HG03159 (cell line): Measurements from ENCODE around the gene KRT79.
"Not testable (repeated sequence)": the region's sequence is repeated elsewhere in the genome, so short reads cannot be mapped to it uniquely, and the experiment has no call there.

ENCODE experiments used
- ATAC-seq: cut with Tn5 transposase; IDR thresholded peaks from one replicate; pipeline ENCODE4 v1.9.1; 2021; ENCODE audit warnings: mild to moderate bottlenecking, moderate library complexity; ENCODE audit not compliant: unreplicated experiment

The KRT79 gene

GRCh38 chr12:52807544-52808470 is 26.3 kb downstream of the KRT79 start:
- no peak for ATAC-seq

DNA sequence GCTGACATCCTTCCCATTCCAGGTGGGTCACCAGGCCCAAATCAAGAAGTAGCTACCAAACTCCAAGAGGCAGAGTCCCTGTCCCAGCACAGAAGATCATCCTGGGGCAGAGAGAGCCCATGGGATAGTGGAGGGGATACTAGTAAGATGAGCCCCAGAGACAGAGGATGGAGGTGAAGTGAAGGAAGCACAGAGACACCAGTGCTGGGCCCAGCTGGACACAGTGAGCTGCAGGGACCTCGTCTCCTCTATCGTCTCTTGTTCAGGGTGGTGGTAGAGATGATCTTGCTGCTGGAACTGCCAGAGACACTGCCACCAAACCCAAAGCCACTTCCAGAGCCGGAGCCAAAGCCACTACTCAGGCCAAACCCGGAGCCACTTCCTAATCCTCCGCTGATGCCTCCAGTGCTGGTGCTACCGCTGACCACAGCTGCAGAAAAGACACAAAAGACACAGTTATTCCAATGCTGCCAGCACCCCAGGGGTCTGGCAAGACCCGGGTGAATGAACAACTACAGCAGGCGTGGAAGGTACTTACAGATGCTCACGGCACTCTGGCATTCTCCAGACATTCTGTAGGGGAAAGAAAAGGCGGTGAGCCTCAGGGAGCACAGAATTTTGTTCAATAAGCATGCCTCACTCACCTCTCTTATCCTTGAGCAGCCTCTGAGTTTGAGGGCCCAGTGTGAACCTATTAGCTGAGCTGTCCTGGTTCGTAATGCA is 27.1 kb downstream of the KRT79 start:
- no peak for ATAC-seq

DNA sequence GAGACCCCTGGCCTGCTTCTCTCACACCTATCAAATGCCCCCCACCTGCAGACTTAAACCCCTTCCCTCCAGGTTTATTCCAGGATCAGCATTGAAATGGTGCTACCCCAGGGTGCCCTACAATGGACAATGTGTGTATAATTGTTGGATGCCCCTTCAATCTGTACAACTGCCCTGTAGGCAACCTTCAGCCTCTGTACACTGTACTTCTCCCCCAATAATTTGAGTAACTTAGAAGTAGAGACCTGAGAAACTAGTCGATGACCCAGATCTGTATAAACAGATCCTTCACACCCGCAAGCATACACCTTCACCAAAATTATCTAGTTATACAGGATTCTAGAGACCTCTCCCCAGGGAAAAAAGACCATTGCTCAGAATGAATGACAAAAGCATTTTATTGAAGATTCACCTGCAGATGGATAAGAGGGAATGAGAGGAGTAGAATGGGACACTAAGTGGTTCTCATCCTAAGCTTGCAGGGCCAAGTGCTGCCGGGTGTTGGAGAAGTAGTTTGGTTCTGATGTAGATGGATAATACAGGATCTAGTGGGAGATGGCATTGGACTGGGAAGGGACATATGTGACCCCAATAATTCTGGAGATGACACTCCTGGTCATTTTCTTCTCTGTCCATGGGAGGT is 27.8 kb downstream of the KRT79 start:
- no peak for ATAC-seq

DNA sequence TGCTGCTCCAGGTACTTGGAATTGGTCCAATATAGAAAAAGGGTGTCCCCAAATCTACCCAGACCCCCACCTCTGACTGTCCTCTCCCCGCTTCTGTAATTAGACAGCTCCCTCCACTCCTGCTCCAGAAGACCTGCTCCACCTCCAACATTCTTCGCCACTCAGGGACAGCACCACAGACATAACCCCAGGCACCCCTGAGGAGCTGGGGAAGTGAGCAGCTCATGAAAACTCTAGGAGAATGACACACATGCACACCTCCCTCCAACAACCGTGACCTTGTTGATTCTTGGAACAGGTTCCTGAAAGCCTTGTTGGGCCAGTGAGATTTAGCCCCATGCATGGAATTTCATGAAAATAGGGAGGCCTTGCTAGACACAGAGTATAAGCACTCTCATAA is 28.4 kb downstream of the KRT79 start:
- no peak for ATAC-seq

- no peak for ATAC-seq
Measured at GRCh38 chr12:52805000-52805399, 29.1 kb downstream of the KRT79 start.

DNA sequence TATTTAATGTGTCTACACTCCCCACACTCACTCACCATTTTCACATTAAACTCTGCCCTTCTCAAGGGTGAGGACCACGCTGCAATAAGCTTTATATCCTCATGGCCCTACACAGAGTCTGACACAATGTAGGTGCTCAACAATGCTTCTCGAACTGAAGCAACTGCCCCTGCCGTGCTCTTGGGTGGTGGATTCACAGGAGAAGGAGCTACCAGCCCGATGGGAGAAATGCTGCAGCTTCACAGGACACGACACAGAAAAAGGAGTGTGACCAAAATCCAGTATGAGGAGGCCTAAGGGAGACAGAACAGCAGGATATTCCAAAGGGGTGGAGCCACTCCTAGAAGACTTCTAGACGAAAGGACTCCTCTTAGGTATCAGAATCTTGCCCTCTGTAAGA is 31.7 kb downstream of the KRT79 start:
- ATAC-seq: no peak

- no peak for ATAC-seq
Measured at GRCh38 chr12:52801773-52802172, 32.3 kb downstream of the KRT79 start.

DNA sequence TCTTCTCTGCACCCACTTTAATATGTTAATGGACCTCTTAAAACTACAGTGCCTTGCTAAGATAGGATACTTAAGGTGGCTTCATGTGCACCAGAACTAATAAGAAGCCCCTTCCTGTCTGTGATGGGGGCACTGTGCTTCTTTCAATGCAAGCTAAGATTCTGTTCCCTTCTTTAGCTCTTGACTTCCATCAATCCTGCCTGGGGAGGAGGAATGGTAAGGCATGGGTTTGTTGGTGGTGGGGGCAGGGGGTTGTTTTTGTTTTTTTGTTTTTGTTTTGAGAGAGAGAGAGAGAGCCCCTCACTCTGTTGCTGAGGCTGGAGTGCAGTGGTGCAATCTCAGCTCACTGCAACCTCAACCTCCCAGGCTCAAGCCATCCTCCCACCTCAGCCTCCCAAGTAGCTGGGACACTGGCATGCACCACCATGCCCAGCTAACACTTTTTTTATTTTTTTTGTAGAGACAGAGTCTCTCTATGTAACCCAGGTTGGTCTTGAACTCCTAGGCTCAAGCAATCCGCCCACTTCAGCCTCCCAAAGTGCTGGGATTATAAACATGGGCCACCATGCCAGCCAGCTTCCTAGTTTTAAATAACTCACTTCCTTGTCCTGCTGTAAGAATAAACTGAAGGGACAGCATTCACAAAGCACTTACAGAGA is 33.7 kb downstream of the KRT79 start:
- ATAC-seq: no peak

GRCh38 chr12:52799505-52800211 is 34.5 kb downstream of the KRT79 start:
- ATAC-seq: no peak

GRCh38 chr12:52798671-52799504 is 35.2 kb downstream of the KRT79 start:
- ATAC-seq: no peak

DNA sequence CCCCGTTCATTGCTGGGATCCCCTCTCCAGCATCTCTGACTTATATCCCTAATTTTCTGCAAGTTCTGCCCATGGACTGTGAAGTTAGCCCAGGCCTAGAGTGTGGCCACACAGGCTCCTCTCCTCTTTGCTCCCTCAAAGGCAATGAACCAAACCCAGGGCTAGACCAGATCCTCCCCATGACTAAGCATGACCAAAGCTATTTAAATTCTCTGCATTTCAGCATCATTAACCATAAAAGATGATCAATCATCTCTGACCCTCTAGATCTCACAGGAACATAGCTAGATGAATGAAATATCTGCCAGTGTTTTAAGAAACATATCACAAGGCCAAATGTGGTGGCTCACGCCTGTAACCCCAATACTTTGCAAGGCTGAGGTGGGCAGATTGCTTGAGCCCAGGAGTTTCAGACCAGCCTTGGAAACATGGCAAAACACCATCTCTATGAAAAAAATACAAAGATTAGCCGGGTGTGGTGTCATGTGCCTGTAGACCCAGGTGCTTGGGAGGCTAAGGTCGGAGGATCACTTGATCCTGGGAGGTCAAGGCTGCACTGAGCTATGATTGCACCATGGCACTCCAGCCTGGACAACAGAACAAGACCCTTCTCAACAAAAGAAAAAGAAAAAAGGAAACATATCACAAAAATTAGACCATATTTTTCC is 36.0 kb downstream of the KRT79 start:
- ATAC-seq: no peak

DNA sequence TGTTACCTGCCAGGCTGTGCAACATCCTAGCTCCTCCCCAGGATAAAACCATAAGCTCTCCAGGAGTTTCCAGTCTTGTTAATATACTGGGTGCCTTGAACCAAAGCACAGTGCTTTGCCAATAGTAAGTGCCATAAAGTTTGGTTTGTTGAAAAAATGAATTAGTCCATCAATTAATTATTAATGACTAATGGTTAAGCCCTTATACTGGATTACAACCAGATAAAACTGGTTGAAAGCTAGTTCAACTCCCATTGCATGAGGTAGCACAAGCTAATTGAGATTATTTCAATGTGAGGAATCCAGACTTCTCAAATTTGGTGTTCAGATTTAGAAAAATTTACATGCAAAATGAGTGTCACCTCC is 36.6 kb downstream of the KRT79 start:
- ATAC-seq: no peak

DNA sequence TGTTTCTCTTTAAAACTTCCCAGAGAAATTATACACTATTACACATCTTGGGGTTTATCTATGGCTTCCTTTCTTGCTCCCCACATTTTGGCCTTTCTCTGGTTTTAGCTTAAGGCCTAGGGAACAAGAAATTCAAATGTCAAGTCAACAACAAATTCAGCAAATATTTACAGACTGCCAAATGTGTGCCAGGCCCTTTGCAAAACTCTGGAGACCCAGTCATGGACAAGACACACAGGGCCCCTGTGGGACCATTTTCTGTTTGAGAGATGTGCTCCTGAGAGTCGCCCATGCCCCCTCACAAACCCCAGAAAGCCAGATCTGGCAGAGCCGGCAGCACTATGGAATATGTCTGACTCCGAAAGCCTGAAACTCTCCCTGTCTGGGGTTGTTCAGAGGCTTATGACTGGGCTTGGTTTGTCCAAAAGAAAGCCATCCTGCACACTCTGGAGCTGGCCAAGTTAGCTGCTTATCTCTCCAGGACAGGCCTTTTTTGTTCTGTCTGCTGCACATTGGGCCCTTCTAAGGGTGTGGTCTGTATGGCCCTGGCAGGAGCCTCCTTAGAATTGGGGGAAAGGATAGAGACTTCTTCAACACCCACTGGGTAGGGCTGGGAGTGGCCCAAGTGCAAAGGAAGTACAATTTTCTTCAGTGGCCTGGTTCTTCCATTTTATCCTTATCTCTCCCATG is 37.1 kb downstream of the KRT79 start:
- no peak for ATAC-seq

DNA sequence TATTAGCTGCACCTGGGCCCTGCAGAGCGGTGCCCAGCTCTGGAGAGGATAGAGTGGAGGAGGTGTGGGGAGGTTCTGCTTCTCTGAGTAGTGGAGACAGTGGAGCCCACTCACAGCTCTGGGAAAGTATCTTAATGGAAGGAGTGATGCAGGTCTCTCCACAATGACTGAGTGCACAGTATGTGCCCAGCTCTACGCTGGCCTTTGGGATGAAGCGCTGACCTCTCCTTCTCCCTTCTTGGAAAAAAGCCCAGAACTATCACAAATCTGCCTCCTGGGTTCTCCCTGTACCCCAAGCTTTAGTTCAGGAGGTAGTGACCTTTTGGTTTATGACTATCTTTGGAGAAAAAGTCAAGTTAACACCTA is 37.7 kb downstream of the KRT79 start:
- ATAC-seq: no peak

DNA sequence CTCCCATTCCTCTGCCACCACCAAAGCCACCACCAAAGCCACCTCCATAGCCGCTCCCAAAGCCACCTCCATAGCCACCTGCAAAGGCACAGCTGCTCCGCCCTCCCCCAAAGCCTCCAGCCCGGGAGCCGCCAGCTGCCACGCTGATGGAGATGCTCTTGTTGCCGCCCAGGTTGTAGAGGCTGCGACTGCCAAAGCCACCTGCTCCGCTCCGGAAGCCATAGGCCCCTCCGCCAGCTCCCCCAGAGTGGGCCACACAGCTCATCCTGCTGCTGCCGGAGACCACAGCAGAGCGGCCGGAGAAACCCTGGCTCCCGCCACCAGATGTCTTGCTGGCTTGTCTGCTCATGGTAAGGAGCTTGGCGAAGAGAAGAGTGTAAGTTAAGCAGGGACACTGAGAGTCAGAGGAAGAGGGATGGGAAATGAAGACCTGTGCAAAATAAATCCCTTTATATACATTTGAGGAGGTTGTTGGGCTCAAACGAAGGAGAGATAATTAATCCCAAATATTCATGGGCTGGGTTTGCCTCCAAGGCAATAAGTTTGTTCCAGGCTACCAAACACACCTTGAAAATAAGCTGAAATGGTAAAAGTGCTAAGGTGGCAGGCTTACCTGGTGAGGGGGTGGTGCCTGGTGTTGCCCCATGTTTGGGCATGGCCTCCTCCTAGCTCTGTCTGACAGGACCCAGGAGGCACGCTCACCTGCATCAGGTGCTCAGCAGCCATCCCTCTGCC is 38.2 kb downstream of the KRT79 start, which contains the start of gene KRT3:
Gene KRT3, minus strand, starts transcription at position 424 of the 735 bp plus-strand sequence. Its CDS starts 75 bp downstream, at position 349.
- ATAC-seq: no peak

- not testable (repeated sequence) for ATAC-seq
Measured at GRCh38 chr12:52795332-52795674, 38.8 kb downstream of the KRT79 start.

DNA sequence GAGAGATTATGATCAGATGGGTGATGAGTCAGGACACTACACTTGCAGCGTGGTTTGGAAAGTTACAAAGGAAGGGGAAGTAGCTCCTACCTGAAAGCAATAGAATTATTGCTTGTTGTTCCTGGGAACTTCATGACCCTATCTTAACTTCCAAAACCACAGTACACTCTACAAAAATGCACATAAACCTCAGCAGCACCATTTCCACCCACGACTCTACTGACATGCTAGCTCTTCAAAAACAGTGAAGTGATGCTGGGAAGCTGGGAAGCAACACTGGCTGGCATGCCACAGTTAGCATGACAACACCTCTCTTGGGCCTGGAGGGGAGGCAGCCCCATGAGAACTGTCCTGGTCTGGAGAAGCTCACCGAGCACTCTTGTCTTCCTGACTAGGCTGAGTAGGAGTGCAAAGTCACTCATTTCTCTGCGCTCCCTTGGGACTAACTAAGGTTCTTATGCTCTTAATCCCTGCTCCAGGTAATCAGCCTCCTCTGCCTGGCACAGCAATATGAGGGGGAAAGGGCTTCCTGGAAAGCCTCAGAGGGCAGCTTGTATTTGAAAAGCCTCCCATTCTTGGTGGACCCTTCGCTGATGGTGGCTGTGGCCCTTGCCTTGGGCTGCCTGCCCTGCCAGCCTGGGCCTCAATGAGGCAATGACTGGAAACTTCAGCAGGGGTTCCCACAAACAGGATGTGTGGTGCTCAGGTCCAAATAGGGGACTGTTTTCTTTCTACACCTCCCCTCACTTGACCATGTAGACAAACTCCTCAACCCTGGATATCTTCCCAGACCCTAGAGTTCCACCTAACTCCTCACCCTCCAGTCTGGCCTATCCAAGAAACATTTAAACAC is 39.4 kb downstream of the KRT79 start:
- ATAC-seq: no peak
